ENCODE measurements around the gene FLOT2.

DNA sequence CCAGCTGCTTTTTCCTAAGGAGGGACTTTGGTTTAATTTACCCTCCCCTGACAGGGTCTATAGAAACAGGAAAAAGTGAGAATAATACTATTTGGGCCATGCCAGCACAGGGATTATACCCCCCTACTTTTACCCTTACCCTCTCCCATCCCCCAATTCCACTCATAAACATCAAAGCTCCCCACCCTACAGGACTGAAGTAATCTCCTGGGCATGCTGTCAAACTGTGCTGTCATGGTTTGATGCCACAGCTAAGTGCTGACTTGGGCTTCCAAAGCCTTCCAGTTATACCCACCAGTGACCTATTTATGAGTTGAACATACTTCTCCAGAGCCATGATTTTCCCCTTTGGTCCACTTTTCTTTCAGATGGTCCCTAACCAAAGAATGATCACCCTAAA lies 41.0 kb upstream of the FLOT2 start:
- TF ChIP-seq, protein P1, sequence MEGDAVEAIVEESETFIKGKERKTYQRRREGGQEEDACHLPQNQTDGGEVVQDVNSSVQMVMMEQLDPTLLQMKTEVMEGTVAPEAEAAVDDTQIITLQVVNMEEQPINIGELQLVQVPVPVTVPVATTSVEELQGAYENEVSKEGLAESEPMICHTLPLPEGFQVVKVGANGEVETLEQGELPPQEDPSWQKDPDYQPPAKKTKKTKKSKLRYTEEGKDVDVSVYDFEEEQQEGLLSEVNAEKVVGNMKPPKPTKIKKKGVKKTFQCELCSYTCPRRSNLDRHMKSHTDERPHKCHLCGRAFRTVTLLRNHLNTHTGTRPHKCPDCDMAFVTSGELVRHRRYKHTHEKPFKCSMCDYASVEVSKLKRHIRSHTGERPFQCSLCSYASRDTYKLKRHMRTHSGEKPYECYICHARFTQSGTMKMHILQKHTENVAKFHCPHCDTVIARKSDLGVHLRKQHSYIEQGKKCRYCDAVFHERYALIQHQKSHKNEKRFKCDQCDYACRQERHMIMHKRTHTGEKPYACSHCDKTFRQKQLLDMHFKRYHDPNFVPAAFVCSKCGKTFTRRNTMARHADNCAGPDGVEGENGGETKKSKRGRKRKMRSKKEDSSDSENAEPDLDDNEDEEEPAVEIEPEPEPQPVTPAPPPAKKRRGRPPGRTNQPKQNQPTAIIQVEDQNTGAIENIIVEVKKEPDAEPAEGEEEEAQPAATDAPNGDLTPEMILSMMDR (IDR thresholded peaks at IDR 0.05; ENCODE audit: low read length) = no peak
- no peak for TF ChIP-seq EZH2 (IDR thresholded peaks at IDR 0.05; ENCODE audit: borderline replicate concordance, low read length)
